Measurements from ENCODE around the gene CEP295NL. TPM values are rescaled to one million over a fixed set of nuclear protein-coding genes. Genes with fewer than 3 reads are reported as not detected.
"Not testable (repeated sequence)": the region's sequence is repeated elsewhere in the genome, so short reads cannot be mapped to it uniquely, and the experiment has no call there.

CEP295NL gene
- total RNA-seq, 2 experiments from 2014 or later: not detected

GRCh38 chr17:78875363-78876093 lies 27.5 kb downstream of the CEP295NL start:
- no peaks in the 10 kb centered on the region for H3K9me3 Mint-ChIP-seq

GRCh38 chr17:78873519-78874340 lies 29.3 kb downstream of the CEP295NL start:
- H3K36me3 Mint-ChIP-seq (ENCODE audit: low read depth): no peaks in the 10 kb centered on the region
- POLR2A ChIA-PET: interaction anchor here (0.6 to 0.7 kb wide), 3 partner anchors 94 to 199 kb away, joined by 3 read pairs; no protein-coding TSS in a partner anchor
- no peak overlapping the region for H3K27ac Mint-ChIP-seq
- H3K4me1 Mint-ChIP-seq: peaks cover 4% of the 10 kb centered on the region
- H3K4me3 Mint-ChIP-seq: no peak overlapping the region
- no peak for DNase-seq
- H3K27me3 Mint-ChIP-seq: peaks cover 16% of the 10 kb centered on the region
- H3K9me3 Mint-ChIP-seq: no peaks in the 10 kb centered on the region
- CTCF ChIA-PET: interaction anchor here (1.1 kb wide), 1 partner anchor 8 kb away, joined by 4 read pairs; no protein-coding TSS in a partner anchor

More at GRCh38 chr17:78875363-78876093, 27.5 kb downstream of the CEP295NL start:
- H3K27ac Mint-ChIP-seq: no peak overlapping the region
- peaks cover 16% of the 10 kb centered on the region for H3K27me3 Mint-ChIP-seq
- DNase-seq: no peak
- peaks cover 17% of the 10 kb centered on the region for H3K4me1 Mint-ChIP-seq
- H3K36me3 Mint-ChIP-seq (ENCODE audit: low read depth): no peaks in the 10 kb centered on the region
- POLR2A ChIA-PET: no interaction called here
- no peak overlapping the region for H3K4me3 Mint-ChIP-seq
- CTCF ChIA-PET: interaction anchor here (1.1 kb wide), 1 partner anchor 9 kb away, joined by 4 read pairs; no protein-coding TSS in a partner anchor

DNA sequence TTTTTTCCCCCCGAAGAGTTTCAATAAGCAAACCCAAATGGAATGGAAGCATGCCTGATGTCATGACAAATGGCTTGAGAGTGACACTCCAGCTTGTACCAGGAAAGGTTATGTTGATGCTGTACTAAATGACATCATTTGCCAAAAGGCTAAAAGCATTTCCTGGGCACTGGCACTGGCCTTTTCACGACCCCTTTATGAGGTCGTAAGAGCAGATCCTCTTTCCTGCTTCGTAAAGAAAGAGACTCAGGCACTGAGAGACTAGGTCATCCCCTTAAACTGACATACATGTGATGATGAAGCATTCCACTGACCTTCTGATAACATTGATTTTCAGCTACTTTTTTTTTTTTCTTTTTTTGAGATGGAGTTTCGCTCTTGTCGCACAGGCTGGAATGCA lies 30.5 kb downstream of the CEP295NL start:
- Mint-ChIP-seq H3K27ac (no peak overlapping the region), H3K9me3 (no peaks in the 10 kb centered on the region), H3K36me3 (ENCODE audit: low read depth) (no peaks in the 10 kb centered on the region), H3K27me3 (peaks cover 13% of the 10 kb centered on the region), H3K4me1 (no peaks in the 10 kb centered on the region), H3K4me3 (no peak overlapping the region)
- ChIA-PET CTCF (no interaction called here), POLR2A (no interaction called here)
- DNase-seq: no peak

- CTCF ChIA-PET: no interaction called here
- H3K36me3 Mint-ChIP-seq (ENCODE audit: low read depth): no peaks in the 10 kb centered on the region
- no peak overlapping the region for H3K27ac Mint-ChIP-seq
- H3K27me3 Mint-ChIP-seq: peaks cover 9% of the 10 kb centered on the region
- no peak overlapping the region for H3K4me3 Mint-ChIP-seq
- H3K4me1 Mint-ChIP-seq: peaks cover 2% of the 10 kb centered on the region
- H3K9me3 Mint-ChIP-seq: no peaks in the 10 kb centered on the region
- POLR2A ChIA-PET: no interaction called here
- DNase-seq: no peak
These were observed 32.4 kb downstream of the CEP295NL start for GRCh38 chr17:78870621-78871020.

DNA sequence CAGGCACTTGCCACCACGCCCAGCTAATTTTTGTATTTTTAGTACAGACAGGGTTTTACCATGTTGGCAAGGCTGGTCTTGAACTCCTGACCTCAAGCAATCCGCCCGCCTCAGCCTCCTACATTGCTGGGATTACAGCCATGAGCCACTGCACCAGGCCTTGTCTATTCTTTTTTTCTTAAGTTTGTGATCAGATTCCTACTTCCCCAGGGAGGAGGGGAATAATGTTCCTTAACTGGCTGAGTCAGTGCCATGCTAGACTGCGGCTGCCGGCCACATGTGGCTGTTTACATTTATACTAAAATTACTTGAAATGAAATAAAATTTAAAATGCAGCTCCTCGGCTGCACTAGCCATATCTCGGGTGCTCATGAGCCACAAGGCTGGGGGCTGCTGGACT lies 34.6 kb downstream of the CEP295NL start:
- Mint-ChIP-seq H3K27ac (no peak overlapping the region), H3K4me1 (peaks cover 3% of the 10 kb centered on the region), H3K27me3 (peaks cover 11% of the 10 kb centered on the region), H3K4me3 (no peak overlapping the region), H3K9me3 (no peaks in the 10 kb centered on the region), H3K36me3 (ENCODE audit: low read depth) (no peaks in the 10 kb centered on the region)
- no peak for DNase-seq
- CTCF ChIA-PET: interaction anchor here (5.4 kb wide), 1 partner anchor 103 kb away, joined by 42 read pairs; no protein-coding TSS in a partner anchor
- POLR2A ChIA-PET: no interaction called here

- H3K36me3 Mint-ChIP-seq (ENCODE audit: low read depth); POLR2A ChIA-PET; H3K9me3 Mint-ChIP-seq; H3K4me3 Mint-ChIP-seq; DNase-seq; H3K27ac Mint-ChIP-seq; H3K4me1 Mint-ChIP-seq: not testable (repeated sequence)
- peaks cover 15% of the 10 kb centered on the region for H3K27me3 Mint-ChIP-seq
- CTCF ChIA-PET: interaction anchor here (0.6 to 5.4 kb wide), 6 partner anchors 10 to 929 kb away, joined by 3 to 42 read pairs (median 7); no protein-coding TSS in a partner anchor
These were observed 36.0 kb downstream of the CEP295NL start for GRCh38 chr17:78867046-78867445.

DNA sequence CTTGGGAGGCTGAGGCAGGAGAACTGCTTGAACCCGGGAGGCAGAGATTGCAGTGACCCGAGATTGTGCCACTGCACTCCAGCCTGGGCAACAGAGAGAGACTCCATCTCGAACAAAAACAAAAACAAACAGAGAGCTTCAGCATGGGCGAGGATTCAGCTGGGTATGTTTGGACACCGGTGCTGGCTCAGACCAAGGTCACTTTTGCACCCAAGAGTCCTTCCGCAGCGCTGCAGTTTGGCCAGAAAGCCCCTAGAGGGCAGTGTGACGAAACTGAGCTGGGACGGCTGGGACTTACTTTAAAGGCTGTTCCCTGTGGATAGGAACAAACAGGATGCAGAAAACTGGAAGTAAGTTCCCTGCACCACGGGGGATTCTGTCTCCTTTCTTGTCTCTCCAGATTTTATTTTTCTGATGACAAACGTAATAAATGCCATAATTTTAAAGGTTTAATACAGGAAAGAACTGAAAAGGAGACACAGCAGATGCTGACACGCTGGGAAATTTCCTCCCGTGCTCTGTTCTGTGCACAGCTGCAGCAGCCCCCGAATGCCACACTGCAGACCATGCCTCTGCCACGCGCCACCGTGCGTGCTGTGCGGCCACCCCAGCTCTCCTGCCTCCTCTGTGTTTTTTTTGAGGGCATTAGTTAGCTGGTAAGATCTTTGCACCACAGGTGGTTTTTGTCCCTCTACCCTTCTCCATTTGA lies 37.2 kb downstream of the CEP295NL start:
- no peak overlapping the region for H3K27ac Mint-ChIP-seq
- H3K27me3 Mint-ChIP-seq: peaks cover 15% of the 10 kb centered on the region
- H3K9me3 Mint-ChIP-seq: no peaks in the 10 kb centered on the region
- H3K4me1 Mint-ChIP-seq: peaks cover 3% of the 10 kb centered on the region
- no peaks in the 10 kb centered on the region for H3K36me3 Mint-ChIP-seq (ENCODE audit: low read depth)
- ChIA-PET CTCF (interaction anchor here (0.6 to 5.4 kb wide), 23 partner anchors 8 to 130 kb away, joined by 3 to 42 read pairs (median 4); partner anchors contain the start of genes CEP295NL and LGALS3BP), POLR2A (interaction anchor here (0.9 to 1.3 kb wide), 3 partner anchors 23 to 144 kb away, joined by 3 to 6 read pairs (median 3); partner anchors contain the start of gene CANT1)
- no peak overlapping the region for H3K4me3 Mint-ChIP-seq
- peak; percentile 70 for DNase-seq

- CTCF ChIA-PET: interaction anchor here (0.6 to 5.4 kb wide), 2 partner anchors 107 to 132 kb away, joined by 3 to 42 read pairs; no protein-coding TSS in a partner anchor
- POLR2A ChIA-PET: no interaction called here
- no peak for DNase-seq
- H3K27ac Mint-ChIP-seq: no peak overlapping the region
- H3K9me3 Mint-ChIP-seq: no peaks in the 10 kb centered on the region
- peaks cover 3% of the 10 kb centered on the region for H3K4me1 Mint-ChIP-seq
- H3K36me3 Mint-ChIP-seq (ENCODE audit: low read depth): no peaks in the 10 kb centered on the region
- H3K4me3 Mint-ChIP-seq: no peak overlapping the region
- H3K27me3 Mint-ChIP-seq: peaks cover 15% of the 10 kb centered on the region
These were observed 38.9 kb downstream of the CEP295NL start for GRCh38 chr17:78864117-78864516.

GRCh38 chr17:78862073-78863023 lies 40.7 kb downstream of the CEP295NL start:
- no peak for DNase-seq
- Mint-ChIP-seq H3K27me3 (peaks cover 15% of the 10 kb centered on the region), H3K4me3 (no peak overlapping the region), H3K27ac (no peak overlapping the region), H3K9me3 (no peaks in the 10 kb centered on the region), H3K36me3 (ENCODE audit: low read depth) (no peaks in the 10 kb centered on the region), H3K4me1 (peaks cover 3% of the 10 kb centered on the region)
- CTCF ChIA-PET: no interaction called here
- POLR2A ChIA-PET: no interaction called here

GRCh38 chr17:78861229-78861628 lies 41.8 kb downstream of the CEP295NL start:
- CTCF ChIA-PET: interaction anchor here (0.6 kb wide), 1 partner anchor 105 kb away, joined by 3 read pairs; no protein-coding TSS in a partner anchor
- H3K4me1 Mint-ChIP-seq: peaks cover 3% of the 10 kb centered on the region

DNA sequence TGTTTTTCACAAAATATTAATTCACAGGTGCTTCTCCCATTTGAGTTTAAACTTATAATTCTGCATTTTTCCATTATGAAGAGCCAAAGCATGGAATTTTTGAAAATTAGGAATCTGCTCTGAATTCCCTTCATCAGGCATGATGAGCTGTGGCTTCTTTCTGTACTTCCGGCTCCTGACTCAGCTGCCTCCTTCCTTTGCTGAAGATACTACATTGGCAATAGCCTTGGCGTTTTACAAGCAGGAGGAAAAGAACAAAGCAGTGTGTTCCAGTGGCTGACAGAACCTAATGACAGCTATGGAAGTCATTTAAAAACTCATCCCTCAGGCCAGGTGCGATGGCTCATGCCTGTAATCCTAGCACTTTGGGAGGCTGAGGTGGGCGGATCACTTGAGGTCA lies 44.0 kb downstream of the CEP295NL start:
- CTCF ChIA-PET: interaction anchor here (1.1 kb wide), 1 partner anchor 16 kb away, joined by 4 read pairs; no protein-coding TSS in a partner anchor
- H3K36me3 Mint-ChIP-seq (ENCODE audit: low read depth): no peaks in the 10 kb centered on the region
- peaks cover 10% of the 10 kb centered on the region for H3K27me3 Mint-ChIP-seq
- no peaks in the 10 kb centered on the region for H3K9me3 Mint-ChIP-seq
- no peak overlapping the region for H3K4me3 Mint-ChIP-seq
- POLR2A ChIA-PET: no interaction called here
- no peak for DNase-seq
- no peaks in the 10 kb centered on the region for H3K4me1 Mint-ChIP-seq
- no peak overlapping the region for H3K27ac Mint-ChIP-seq

More at GRCh38 chr17:78861229-78861628, 41.8 kb downstream of the CEP295NL start:
- Mint-ChIP-seq H3K27me3 (peaks cover 12% of the 10 kb centered on the region), H3K27ac (no peak overlapping the region), H3K36me3 (ENCODE audit: low read depth) (no peaks in the 10 kb centered on the region), H3K4me3 (no peak overlapping the region), H3K9me3 (no peaks in the 10 kb centered on the region)
- no peak for DNase-seq
- POLR2A ChIA-PET: no interaction called here

- CTCF ChIA-PET: interaction anchor here (3.0 kb wide), 1 partner anchor 9 kb away, joined by 8 read pairs; no protein-coding TSS in a partner anchor
- H3K4me3 Mint-ChIP-seq: no peak overlapping the region
- no peak overlapping the region for H3K27ac Mint-ChIP-seq
- POLR2A ChIA-PET: no interaction called here
- no peak for DNase-seq
- H3K4me1 Mint-ChIP-seq: no peaks in the 10 kb centered on the region
- no peaks in the 10 kb centered on the region for H3K9me3 Mint-ChIP-seq
- no peaks in the 10 kb centered on the region for H3K36me3 Mint-ChIP-seq (ENCODE audit: low read depth)
- H3K27me3 Mint-ChIP-seq: peaks cover 4% of the 10 kb centered on the region
These were observed 45.7 kb downstream of the CEP295NL start for GRCh38 chr17:78857266-78857665.

Data from activated CD4-positive, alpha-beta memory T cell treated with anti-CD3 and anti-CD28 coated beads, Interleukin-2, amount 10 ng/mL, durations not matched to agents 7 days and 5 days (primary cell).